HG03039 (cell line): Measurements from ENCODE around the gene POLR3A.

Experiments
- ATAC-seq: cut with Tn5 transposase; IDR thresholded peaks from one replicate; pipeline ENCODE4 v1.9.1; 2021; ENCODE audit warnings: mild to moderate bottlenecking, moderate library complexity; ENCODE audit not compliant: unreplicated experiment

Gene POLR3A

DNA sequence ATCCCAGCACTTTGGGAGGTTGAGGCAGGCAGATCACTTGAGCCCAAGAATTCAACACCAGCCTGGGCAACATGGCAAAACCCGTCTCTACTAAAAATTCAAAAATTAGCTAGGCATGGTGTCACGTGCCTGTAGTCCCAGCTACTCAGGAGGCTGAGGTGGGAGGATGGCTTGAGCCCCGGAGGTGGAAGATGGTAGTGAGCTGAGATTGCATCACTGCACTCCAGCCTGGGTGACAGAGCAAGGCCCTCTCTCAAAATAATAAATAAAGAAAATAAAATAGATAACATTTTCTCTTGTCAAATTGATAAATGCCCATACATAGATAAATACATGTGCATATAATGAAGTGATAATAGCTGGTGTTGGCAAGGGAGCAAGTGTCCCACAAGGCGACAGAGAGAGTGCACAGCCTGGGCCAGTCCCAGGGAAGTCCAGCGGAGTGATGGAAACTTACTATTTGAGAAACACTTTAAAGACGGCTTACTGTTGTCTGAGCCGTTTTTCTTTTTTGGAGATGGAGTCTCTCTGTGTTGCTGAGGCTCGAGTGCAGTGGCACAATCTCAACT lies 69.3 kb downstream of the POLR3A start:
- no peak for ATAC-seq

- ATAC-seq = no peak
These were observed 69.9 kb downstream of the POLR3A start for GRCh38 chr10:77959384-77959783.

DNA sequence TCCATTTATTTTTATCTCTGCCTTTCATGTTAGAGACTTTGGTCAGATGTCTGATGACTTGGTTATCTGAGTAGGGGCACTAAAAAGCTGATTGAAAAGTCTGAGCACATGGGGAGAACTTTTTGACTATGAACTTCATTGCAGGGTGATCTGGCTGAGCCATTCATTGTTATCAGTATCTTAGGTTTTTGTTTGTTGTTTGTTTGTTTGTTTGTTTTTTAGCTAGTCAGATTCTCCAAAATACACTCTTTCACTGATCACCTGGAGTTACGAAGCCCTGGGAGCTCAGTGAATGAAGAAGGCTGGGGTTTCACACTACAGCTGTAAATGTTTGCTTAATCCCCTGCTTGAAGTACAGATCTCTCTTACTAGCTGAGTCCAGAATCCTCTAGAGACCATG lies 74.2 kb downstream of the POLR3A start:
- no peak for ATAC-seq

GRCh38 chr10:77949167-77949566 lies 80.1 kb downstream of the POLR3A start:
- no peak for ATAC-seq

DNA sequence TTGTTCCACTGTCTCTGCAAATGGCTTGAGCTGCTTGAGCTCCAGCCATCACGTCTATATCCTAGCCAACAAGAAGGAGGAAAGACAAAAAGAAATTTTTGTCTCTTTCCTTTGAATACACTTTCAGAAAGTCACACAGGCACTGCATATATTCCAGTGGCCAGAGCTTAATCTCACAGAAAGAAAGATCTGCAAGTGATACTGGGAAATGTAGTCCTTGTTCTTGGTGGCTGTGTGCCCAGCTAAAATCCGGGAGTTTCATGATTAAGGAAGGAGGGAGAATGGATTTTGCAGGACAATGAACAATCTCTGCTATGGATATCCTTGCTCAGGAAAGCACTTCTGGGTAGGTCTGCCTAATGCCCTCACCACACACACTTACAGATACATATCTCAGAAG lies 83.2 kb downstream of the POLR3A start:
- no peak for ATAC-seq

GRCh38 chr10:77944519-77944918 lies 84.8 kb downstream of the POLR3A start:
- ATAC-seq = no peak

GRCh38 chr10:77943121-77943901 lies 86.0 kb downstream of the POLR3A start:
- no peak for ATAC-seq

DNA sequence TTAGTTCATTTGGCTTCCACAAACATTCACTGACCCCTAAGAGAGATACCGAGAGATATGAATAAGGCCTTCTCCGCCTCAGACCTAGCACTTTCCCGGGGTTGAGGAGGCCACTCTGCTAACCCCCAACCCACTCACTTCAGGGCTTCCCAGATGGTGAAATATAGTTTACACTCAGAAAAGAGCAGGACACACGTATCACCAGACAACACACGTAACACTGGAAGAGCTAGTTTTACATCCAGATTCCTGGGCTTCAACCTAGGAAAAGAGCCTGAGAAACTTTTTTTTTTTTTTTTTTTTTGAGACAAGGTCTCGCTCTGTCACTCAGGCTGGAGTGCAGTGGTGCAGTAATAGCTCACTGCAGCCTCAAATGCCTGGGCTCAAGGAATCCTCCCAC lies 87.5 kb downstream of the POLR3A start:
- ATAC-seq = no peak

DNA sequence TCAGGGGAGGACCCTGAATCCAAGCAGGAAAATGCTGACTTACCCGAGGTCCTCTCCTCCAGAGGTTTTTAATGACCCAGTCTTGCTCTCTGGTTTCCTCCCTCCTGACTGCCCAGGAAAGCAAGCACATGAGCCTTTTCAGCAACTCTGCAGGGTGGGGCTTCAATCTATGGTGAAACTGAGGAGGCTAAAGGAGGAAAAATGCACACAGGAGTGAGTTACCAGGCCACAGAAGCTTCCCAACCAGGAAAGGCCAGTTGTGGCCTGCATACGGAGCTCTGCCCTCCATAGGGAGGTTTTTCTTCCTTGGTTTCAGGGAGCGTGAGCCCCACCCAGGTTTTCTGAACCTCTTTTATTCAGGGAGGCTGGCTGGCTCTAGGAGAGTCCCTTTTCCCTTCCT lies 88.7 kb downstream of the POLR3A start:
- ATAC-seq = no peak

DNA sequence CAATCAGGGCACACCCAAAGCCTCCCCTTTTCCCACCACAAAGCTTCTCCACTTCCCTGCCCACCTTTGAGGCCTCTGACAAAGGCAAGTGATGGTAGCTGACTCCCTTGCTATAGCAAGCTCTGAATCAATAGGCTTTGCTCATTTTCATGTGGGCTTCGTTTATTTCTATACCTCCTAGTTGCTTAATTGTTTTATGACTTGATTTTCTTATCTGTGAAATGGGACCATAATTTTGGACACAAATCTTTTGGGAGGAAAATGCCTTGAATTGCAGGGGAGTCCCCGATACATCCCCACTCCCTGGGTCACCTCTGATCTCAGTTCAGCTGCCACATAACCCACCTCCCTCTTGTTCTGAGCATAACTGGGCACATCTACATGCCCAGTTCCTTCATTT lies 89.1 kb downstream of the POLR3A start:
- ATAC-seq = no peak

- ATAC-seq = no peak
These were observed 89.7 kb downstream of the POLR3A start for GRCh38 chr10:77939561-77940001.

DNA sequence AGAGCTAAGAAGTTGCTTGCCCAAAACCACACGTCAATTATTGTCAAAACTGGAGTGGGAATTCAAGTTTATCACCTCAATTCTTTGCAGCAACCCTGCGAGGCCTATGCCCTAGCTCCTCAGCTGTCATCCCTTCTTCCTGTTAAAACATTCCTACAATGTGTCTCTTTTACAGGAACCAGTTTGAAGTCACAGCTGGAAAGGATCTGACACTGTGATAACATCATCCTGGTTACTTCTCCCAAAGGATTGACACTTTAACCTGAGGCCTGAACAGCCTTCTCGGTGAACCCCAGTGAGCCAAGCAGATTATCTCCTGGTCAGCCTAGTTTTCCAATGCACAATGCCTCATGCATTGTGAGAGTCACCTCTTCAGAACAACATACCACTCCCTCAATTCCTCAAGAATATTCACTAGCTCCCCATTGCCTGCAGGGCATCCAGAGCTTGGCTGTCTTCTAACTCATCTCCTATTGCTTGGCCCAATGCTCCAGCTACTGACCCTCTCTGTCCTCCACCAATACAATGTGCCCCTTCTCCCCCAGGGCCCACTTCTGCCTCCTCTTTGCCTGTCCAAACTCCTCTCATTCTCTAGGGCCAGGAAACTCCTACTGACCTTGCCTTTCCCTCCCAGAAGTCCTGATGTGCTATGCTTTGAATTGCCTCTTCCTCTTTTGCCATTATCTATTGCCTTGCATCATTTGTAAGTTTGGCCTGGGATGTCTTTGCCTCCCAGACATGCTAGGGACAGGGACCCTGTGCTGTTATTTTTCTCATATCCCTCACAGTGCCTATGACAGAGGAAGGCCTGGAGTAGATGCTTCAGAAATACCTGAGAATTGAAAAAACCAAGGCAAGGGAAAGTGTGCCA lies 92.4 kb downstream of the POLR3A start:
- no peak for ATAC-seq

- no peak for ATAC-seq
These were observed 97.1 kb downstream of the POLR3A start for GRCh38 chr10:77932016-77932715.

DNA sequence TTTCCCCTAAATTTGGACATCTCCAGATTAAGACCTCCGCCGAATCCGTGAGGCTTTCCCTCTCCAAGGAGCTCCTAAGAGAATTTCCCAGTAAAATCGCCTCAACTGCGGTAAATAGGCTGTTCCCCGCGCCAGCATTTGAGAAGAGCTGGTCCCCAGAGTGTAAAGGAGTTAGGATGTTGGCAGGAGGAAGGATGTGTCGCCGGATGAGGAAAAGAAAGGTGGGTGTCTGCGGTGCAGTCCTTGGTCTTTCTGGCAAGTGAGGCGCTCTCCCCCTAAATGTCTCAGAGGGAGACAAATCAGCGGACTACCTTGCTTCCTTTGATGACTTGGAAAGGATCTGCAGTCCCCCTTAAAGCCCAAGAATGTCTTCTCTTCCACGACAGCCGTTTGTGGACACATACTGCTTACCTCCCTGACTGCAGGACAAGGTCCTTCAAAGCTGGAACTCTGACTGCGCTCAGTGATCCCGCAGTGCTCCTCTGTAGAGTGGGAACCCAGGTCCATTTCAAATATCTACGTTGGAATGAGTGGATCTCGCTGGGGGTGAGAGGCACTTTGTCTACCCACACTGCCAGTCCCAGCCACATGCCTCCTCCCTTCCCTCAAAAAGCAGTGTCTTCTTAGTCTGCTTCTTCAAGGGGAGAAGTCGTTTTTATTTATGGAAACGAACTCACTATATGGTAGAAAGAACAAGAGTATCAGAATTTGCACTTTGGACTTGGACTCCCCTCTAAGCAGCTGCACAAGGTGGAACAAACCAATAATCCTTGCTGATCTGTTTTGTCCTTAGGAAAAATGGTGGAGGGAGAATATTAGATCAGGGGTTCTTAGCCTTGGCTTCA lies 101.7 kb downstream of the POLR3A start:
- ATAC-seq = no peak

GRCh38 chr10:77926566-77927401 lies 102.5 kb downstream of the POLR3A start, which contains the start of gene DLG5:
TSS of gene DLG5 (minus strand) at chr10:77926755. CDS start at chr10:77926520, 235 bp downstream.
- peak; percentile 62 for ATAC-seq

DNA sequence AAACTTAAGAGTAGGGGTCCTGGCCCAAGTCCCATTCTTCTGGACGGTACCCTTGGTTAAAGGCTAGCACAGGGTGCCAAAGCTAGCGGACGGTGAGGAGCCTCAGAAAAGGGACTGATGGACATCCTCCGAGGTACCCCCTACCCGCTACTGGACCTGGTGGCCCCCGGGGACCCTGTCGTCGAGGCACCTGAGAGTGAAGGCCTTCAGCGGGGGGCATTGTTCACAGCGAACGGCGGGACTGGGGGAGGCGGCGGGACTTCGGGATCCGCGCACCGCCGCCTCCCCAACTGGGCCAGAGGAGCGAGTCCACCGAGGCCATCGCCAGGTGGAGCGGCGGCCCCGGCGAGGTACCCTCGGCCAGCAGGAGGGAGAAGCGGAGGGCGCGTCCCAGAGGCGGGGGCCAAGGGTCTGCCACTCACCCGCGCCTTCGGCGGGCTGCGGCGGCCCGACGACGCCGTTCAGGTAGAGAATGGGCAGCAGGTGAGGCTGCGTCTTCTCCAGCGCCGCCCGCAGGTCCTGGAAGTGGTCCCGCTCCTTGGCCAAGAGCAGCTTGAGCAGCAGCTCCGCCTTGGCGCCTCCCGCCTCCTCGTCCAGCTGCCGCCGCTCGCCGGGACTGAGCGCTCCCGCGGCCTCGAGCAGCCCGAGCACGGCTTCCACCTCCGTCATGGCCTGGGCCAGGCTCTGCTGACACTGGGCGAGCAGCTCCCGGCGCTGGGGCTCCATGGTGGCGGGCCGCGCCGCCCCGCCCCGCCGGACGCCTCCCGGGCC lies 103.3 kb downstream of the POLR3A start:
- ATAC-seq = peak; percentile 55

GRCh38 chr10:77925410-77925794 lies 103.9 kb downstream of the POLR3A start:
- no peak for ATAC-seq

GRCh38 chr10:77922566-77923179 lies 106.6 kb downstream of the POLR3A start:
- ATAC-seq = no peak
